ENCODE data around the gene TAS1R1.

Gene TAS1R1

GRCh38 chr1:6530504-6531160 is 24.5 kb upstream of the TAS1R1 start:
- no peaks in the 10 kb centered on the region for H3K9me3 ChIP-seq
- peaks cover 22% of the 10 kb centered on the region for H3K36me3 ChIP-seq
- H3K27me3 ChIP-seq: no peaks in the 10 kb centered on the region
- DNase-seq: no peak
- no peak for TF ChIP-seq CTCF (IDR thresholded peaks at IDR 0.05; ENCODE audit: low read depth, low read length)
- H3K4me1 ChIP-seq: no peaks in the 10 kb centered on the region
- H3K4me3 ChIP-seq (ENCODE audit: low read depth, low read length): no peak overlapping the region

- TF ChIP-seq CTCF (IDR thresholded peaks at IDR 0.05; ENCODE audit: low read depth, low read length): no peak
- Histone ChIP-seq H3K36me3 (peaks cover 22% of the 10 kb centered on the region), H3K9me3 (no peaks in the 10 kb centered on the region), H3K4me3 (ENCODE audit: low read depth, low read length) (no peak overlapping the region), H3K4me1 (no peaks in the 10 kb centered on the region), H3K27me3 (no peaks in the 10 kb centered on the region)
- no peak for DNase-seq
Observed at GRCh38 chr1:6531996-6532395, 23.1 kb upstream of the TAS1R1 start.

- H3K27me3 ChIP-seq: no peaks in the 10 kb centered on the region
- H3K4me1 ChIP-seq: no peaks in the 10 kb centered on the region
- peaks cover 19% of the 10 kb centered on the region for H3K36me3 ChIP-seq
- TF ChIP-seq CTCF (IDR thresholded peaks at IDR 0.05; ENCODE audit: low read depth, low read length): no peak
- DNase-seq: no peak
- no peaks in the 10 kb centered on the region for H3K9me3 ChIP-seq
- H3K4me3 ChIP-seq (ENCODE audit: low read depth, low read length): no peak overlapping the region
Observed at GRCh38 chr1:6534248-6534822, 20.8 kb upstream of the TAS1R1 start.

GRCh38 chr1:6535214-6535613 is 19.9 kb upstream of the TAS1R1 start:
- no peaks in the 10 kb centered on the region for H3K9me3 ChIP-seq
- H3K4me1 ChIP-seq: no peaks in the 10 kb centered on the region
- no peak for DNase-seq
- H3K4me3 ChIP-seq (ENCODE audit: low read depth, low read length): no peak overlapping the region
- no peak for TF ChIP-seq CTCF (IDR thresholded peaks at IDR 0.05; ENCODE audit: low read depth, low read length)
- H3K36me3 ChIP-seq: peaks cover 19% of the 10 kb centered on the region
- H3K27me3 ChIP-seq: no peaks in the 10 kb centered on the region

- Histone ChIP-seq H3K4me3 (ENCODE audit: low read depth, low read length) (no peak overlapping the region), H3K27me3 (no peaks in the 10 kb centered on the region), H3K36me3 (peaks cover 17% of the 10 kb centered on the region), H3K4me1 (no peaks in the 10 kb centered on the region), H3K9me3 (no peaks in the 10 kb centered on the region)
- DNase-seq: no peak
- no peak for TF ChIP-seq CTCF (IDR thresholded peaks at IDR 0.05; ENCODE audit: low read depth, low read length)
Observed at GRCh38 chr1:6536291-6536690, 18.8 kb upstream of the TAS1R1 start.

- no peaks in the 10 kb centered on the region for H3K4me1 ChIP-seq
- H3K36me3 ChIP-seq: no peaks in the 10 kb centered on the region; the same call in 1 of the 2 replicates
- H3K27me3 ChIP-seq: no peaks in the 10 kb centered on the region
- no peak for DNase-seq
- no peaks in the 10 kb centered on the region for H3K9me3 ChIP-seq
- H3K4me3 ChIP-seq (ENCODE audit: low read depth, low read length): no peak overlapping the region
- no peak for TF ChIP-seq CTCF (IDR thresholded peaks at IDR 0.05; ENCODE audit: low read depth, low read length)
Observed at GRCh38 chr1:6538956-6539355, 16.2 kb upstream of the TAS1R1 start.
